OCI-LY7 (cell line): Measurements from ENCODE around the gene LPIN1. TPM values are rescaled to one million over a fixed set of nuclear protein-coding genes. Genes with fewer than 3 reads are reported as not detected.

Source experiments
- BruUV-seq: library from RNA; stranded (reverse); fragments of 400-500 nt; replicated peaks from 2 replicates; lab custom pipeline; 2021; lab: Mats Ljungman, UMichigan
- CTCF ChIA-PET: fragments of 300-600 bp; sonication (Branson Sonifier 250); formaldehyde crosslinking; loops from one replicate; lab custom pipeline; 2022; ENCODE audit warnings: antibody characterized with exemption; ENCODE audit not compliant: unreplicated experiment; lab: Charles Lee
- POLR2A ChIA-PET: fragments of 300-600 bp; sonication (Branson Sonifier 250); formaldehyde crosslinking; loops from one replicate; lab custom pipeline; 2022; ENCODE audit warnings: antibody characterized with exemption; lab: Charles Lee
- DNase-seq: peaks from one replicate; pipeline ENCODE4 v3.0.0-alpha.2; 2015; ENCODE audit warnings: low spot score
- H2AFZ ChIP-seq: fragments of 200-600 bp; sonication (generic), shearing (Covaris generic); 2 replicates; pipeline ENCODE4 v1.6.1; 2014; ENCODE audit warnings: mild to moderate bottlenecking, antibody characterized with exemption, low read length, moderate library complexity
- H3K27ac ChIP-seq: fragments of 200-600 bp; sonication (generic); 2 replicates; pipeline ENCODE4 v1.5.1; 2014; ENCODE audit warnings: mixed run types, low read depth, mild to moderate bottlenecking, moderate library complexity, low read length, inconsistent platforms; ENCODE audit not compliant: poor library complexity, severe bottlenecking
- H3K36me3 ChIP-seq: fragments of 200-600 bp; sonication (generic); 2 replicates; pipeline ENCODE4 v1.6.1; 2014; ENCODE audit warnings: mild to moderate bottlenecking, antibody characterized with exemption, low read length, moderate library complexity, mixed read lengths; ENCODE audit not compliant: insufficient read depth
- H3K4me1 ChIP-seq: fragments of 200-600 bp; sonication (generic); 2 replicates; pipeline ENCODE4 v1.5.1; 2014; ENCODE audit warnings: mild to moderate bottlenecking, low read length; ENCODE audit not compliant: insufficient read depth, poor library complexity, severe bottlenecking
- H3K4me2 ChIP-seq: fragments of 200-600 bp; sonication (generic); 2 replicates; pipeline ENCODE4 v1.6.1; 2014; ENCODE audit warnings: mild to moderate bottlenecking, low read length
- H3K4me3 ChIP-seq: fragments of 200-600 bp; sonication (generic); 2 replicates; pipeline ENCODE4 v1.5.1; 2014; ENCODE audit warnings: mild to moderate bottlenecking, low read depth, low read length; ENCODE audit not compliant: poor library complexity, severe bottlenecking
- H3K79me2 ChIP-seq: fragments of 200-600 bp; sonication (generic); 2 replicates; pipeline ENCODE4 v1.6.1; 2016; ENCODE audit warnings: low read depth, mild to moderate bottlenecking, low read length, moderate library complexity, mixed read lengths; ENCODE audit not compliant: insufficient read depth
- H3K9me2 ChIP-seq: fragments of 200-600 bp; sonication (generic); 2 replicates; pipeline ENCODE4 v1.6.1; 2016; ENCODE audit warnings: mild to moderate bottlenecking, low read length, mixed read lengths; ENCODE audit not compliant: insufficient read depth
- H3K9me3 ChIP-seq: fragments of 200-600 bp; sonication (generic); 2 replicates; pipeline ENCODE4 v1.6.1; 2014; ENCODE audit warnings: mild to moderate bottlenecking, mixed run types, low read length, mixed read lengths
- H4K20me1 ChIP-seq: fragments of 200-600 bp; sonication (generic); 2 replicates; pipeline ENCODE4 v1.6.1; 2014; ENCODE audit warnings: mild to moderate bottlenecking, antibody characterized with exemption, low read length, moderate library complexity, mixed read lengths; ENCODE audit not compliant: insufficient read depth
- EZH2phosphoT487 ChIP-seq: fragments of 200-600 bp; sonication (generic); IDR thresholded peaks from 2 replicates; pipeline ENCODE4 v1.6.1; 2018; ENCODE audit warnings: low read depth, borderline replicate concordance, mild to moderate bottlenecking, mixed run types, antibody characterized with exemption, low read length, moderate library complexity, mixed read lengths
- intact Hi-C: fragments of 100-400 bp; cut with micrococcal nuclease; formaldehyde crosslinking; loops from one replicate; pipeline ENCODE4 v1.10.0; 2022; ENCODE audit not compliant: unreplicated experiment
- total RNA-seq, 2 experiments: library from RNA; depleted of rRNA in 1 of 2; stranded (reverse); fragments of >200 nt in 1 of 2; shearing (Covaris generic) in 1 of 2; gene quantifications; 2 replicates each; pipeline ENCODE4 v1.2.3, GENCODE V29; 2014 to 2022
- TF ChIP-seq, protein P1 (sequence below): fragments of 200-600 bp; sonication (generic); conservative IDR thresholded peaks from 2 replicates; pipeline ENCODE4 v1.5.1; 2014; ENCODE audit warnings: mild to moderate bottlenecking, antibody characterized with exemption, low read length, moderate library complexity, mixed read lengths

LPIN1 gene
- total RNA-seq, 2 experiments from 2014 or later, result 56.9 to 70.2 TPM

DNA sequence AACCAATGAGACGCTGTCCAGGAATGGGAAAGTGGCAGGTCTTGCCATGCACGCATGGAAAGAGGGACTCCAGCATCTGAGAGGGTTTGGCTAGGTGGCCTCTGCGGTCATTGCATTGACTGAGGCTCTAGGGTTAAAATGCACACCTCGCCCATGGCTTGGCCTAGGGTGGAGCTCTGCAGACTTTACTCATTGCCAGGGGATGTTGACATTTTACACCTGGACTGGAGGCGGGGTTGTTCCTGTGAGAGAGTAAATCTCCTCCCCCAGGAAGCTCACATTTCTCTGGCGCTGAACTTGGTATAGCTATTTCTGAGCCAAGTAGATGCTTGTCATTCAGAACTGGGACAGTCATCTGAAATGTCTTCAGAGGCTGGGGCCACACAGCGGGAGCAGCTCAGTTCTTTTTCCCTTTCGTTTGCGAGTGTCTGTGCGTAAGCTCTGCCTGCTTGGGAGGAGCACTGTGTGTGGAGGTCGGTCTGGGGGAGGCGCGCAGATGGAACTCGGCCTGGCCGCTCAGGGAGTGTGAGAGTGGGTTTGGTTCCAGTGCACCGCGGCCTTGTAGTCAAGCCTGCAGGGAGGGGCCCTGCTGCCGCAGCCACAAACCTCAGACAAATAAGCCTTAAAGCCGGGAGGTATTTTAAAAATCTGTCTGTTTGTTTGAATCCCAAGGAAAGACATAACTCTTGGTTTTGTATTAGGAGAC, 76.5 kb downstream of the LPIN1 start:
- Histone ChIP-seq H3K36me3 (peaks cover 84% of the 10 kb centered on the region), H3K4me3 (no peak overlapping the region), H3K27ac (no peak overlapping the region), H3K4me1 (no peaks in the 10 kb centered on the region), H2AFZ (no peak overlapping the region), H3K9me2 (no peaks in the 10 kb centered on the region), H3K79me2 (no peaks in the 10 kb centered on the region), H4K20me1 (no peaks in the 10 kb centered on the region), H3K9me3 (no peaks in the 10 kb centered on the region), H3K4me2 (no peak overlapping the region)
- POLR2A ChIA-PET, result interaction anchor here (0.6 to 1.0 kb wide), 3 partner anchors 10 to 794 kb away, joined by 3 read pairs; no protein-coding TSS in a partner anchor
- BruUV-seq, result no TSS peak
- TF ChIP-seq, protein P1, sequence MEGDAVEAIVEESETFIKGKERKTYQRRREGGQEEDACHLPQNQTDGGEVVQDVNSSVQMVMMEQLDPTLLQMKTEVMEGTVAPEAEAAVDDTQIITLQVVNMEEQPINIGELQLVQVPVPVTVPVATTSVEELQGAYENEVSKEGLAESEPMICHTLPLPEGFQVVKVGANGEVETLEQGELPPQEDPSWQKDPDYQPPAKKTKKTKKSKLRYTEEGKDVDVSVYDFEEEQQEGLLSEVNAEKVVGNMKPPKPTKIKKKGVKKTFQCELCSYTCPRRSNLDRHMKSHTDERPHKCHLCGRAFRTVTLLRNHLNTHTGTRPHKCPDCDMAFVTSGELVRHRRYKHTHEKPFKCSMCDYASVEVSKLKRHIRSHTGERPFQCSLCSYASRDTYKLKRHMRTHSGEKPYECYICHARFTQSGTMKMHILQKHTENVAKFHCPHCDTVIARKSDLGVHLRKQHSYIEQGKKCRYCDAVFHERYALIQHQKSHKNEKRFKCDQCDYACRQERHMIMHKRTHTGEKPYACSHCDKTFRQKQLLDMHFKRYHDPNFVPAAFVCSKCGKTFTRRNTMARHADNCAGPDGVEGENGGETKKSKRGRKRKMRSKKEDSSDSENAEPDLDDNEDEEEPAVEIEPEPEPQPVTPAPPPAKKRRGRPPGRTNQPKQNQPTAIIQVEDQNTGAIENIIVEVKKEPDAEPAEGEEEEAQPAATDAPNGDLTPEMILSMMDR, result no peak
- no peak for TF ChIP-seq EZH2phosphoT487
- DNase-seq, result no peak
- CTCF ChIA-PET, result no interaction called here
- intact Hi-C loops, result loop anchor here (10.0 kb wide), 1 partner anchor 612 kb away; no protein-coding TSS in a partner anchor

DNA sequence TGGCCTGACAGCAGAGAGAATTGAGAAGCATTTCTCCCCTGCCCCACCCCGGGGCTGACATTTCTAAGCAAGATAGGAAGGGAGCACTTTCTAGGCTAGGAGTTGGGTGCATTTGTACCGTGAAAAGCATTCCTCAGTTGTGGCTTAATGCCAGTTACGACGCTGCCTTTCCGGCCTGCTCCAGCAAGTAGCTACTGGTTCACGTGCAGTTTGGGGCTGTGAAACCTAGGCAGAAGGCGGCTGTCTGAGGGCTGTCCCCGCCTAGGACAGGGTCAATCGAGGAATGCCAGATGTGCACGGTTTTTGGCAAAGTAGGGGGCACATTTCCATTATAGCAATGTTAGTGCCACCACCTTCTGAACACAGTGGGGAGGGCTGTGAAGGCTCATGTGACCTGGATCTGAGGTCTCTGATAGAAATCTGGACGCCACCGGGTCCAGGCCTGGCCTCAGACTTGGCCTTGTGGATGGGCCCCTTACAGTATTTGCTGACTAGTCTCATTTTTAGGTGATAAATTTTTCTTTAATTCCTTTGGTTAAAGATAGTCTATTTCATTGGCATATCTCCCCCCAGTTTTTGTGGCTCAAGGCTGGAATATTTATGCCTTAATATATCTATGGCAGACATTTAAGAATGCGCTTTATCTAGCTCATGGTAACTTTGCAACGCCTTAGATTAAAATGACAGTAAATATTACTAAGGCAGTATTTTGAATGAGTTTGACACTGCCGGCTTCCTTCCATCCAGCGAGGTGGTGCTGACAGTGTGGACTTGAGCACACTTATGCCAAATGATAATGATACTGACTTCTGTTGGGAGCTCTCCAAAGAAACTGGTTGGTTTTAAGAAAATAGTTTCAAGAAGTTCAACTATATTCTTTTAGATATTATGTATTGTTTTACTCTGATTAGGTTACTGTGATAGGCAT, 78.7 kb downstream of the LPIN1 start:
- no peak for TF ChIP-seq EZH2phosphoT487
- TF ChIP-seq, protein P1, result no peak
- POLR2A ChIA-PET, result no interaction called here
- intact Hi-C loops, result loop anchor here (5.0 to 10.0 kb wide), 2 partner anchors 502 to 610 kb away; no protein-coding TSS in a partner anchor
- Histone ChIP-seq H3K36me3 (peaks cover 70% of the 10 kb centered on the region), H3K4me3 (no peak overlapping the region), H4K20me1 (no peaks in the 10 kb centered on the region), H3K4me2 (no peak overlapping the region), H3K4me1 (peaks cover 15% of the 10 kb centered on the region), H3K9me2 (no peaks in the 10 kb centered on the region), H3K27ac (no peak overlapping the region), H3K9me3 (no peaks in the 10 kb centered on the region), H2AFZ (no peak overlapping the region), H3K79me2 (no peaks in the 10 kb centered on the region)
- no TSS peak for BruUV-seq
- DNase-seq, result no peak
- CTCF ChIA-PET, result no interaction called here
